ENCODE measurements around the gene FKTN. TPM values are rescaled to one million over a fixed set of nuclear protein-coding genes. Genes with fewer than 3 reads are reported as not detected.
A peak's percentile ranks its signal among the peaks of the same experiment; 100 is the strongest.

Gene FKTN
- total and polyA plus RNA-seq, 5 donors from 2014 or later: 1.2 to 10.0 (median 2.0) TPM

DNA sequence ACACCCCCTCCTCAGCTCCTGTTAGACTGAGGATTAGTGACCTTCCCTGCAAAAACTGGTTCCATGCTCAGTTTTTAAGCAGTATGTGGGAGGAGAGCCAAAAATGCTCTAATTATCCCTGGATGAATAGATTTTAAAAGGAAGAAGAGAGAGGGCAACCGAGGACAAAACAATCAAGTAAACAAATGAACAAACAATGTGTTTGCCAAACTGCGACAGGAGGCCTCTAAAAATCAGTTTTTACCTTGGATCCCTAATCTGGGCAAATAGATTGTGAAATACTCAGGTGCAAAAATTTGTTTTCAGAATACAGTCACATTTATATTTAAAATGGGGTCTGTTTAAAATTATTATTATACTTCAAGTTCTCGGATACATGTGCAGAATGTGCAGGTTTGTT lies 112.8 kb downstream of the FKTN start:
- Mint-ChIP-seq H3K27me3 (peaks cover 17% of the 10 kb centered on the region), H3K4me1 (peaks cover 0 to 6% (median 0%) of the 10 kb centered on the region in 4 donors)

DNA sequence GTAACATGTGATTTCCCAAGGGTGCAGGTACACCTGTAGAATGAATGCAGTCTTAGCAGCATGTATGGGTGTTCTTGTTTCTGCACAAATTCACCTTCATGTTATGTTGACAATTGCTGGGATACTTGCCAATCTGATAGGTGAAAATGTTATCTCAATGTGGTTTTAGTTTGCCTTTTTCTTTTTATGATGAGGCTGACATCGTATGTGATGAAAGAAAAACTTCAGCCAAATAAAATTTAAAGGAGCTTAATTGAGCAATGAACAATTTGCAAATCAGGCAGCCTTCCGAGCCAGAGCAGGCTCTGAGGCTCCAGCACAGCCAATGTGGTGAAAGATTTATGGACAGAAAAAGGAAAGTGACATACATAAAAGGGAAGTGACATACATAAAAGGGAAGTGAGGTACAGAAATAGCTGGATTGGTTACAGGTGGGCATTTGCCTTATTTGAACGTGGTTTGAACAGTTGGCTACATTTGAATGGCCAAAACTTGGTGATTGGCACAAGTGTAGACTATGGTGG lies 114.8 kb downstream of the FKTN start:
- Mint-ChIP-seq H3K27me3 (peaks cover 21% of the 10 kb centered on the region), H3K27ac (no peak overlapping the region), H3K36me3 (no peaks in the 10 kb centered on the region), H3K4me3 (peak overlapping the region in 1 of 4 donors; percentile 32), H3K4me1 (peaks cover 0 to 6% (median 0%) of the 10 kb centered on the region in 4 donors), H3K9me3 (no peaks in the 10 kb centered on the region)
- no peaks in the 10 kb centered on the region for H3K9me3 ChIP-seq (ENCODE audit: control insufficient read depth in 2 of 2, low read length in 2 of 2)
- ATAC-seq (ENCODE audit: low read depth in 2 of 2): no peak
- no peaks in the 10 kb centered on the region for H3K4me1 ChIP-seq (ENCODE audit: control insufficient read depth, insufficient read depth, low read length, poor library complexity, severe bottlenecking)
- no peak overlapping the region for H3K4me3 ChIP-seq (ENCODE audit: low read depth, low read length)
- H3K27ac ChIP-seq (ENCODE audit: insufficient read depth, low read length, poor library complexity, severe bottlenecking): no peak overlapping the region
- no peaks in the 10 kb centered on the region for H3K36me3 ChIP-seq (ENCODE audit: control insufficient read depth, insufficient read depth, low read length)
- peaks cover 3% of the 10 kb centered on the region for H3K27me3 ChIP-seq (ENCODE audit: control insufficient read depth, insufficient read depth, low read length)
- no peak for DNase-seq

More for the DNA sequence above, 112.8 kb downstream of the FKTN start:
- ATAC-seq (ENCODE audit: low read depth in 2 of 2) (no peak), DNase-seq (no peak)
- Histone ChIP-seq H3K4me1 (ENCODE audit: control insufficient read depth, insufficient read depth, low read length, poor library complexity, severe bottlenecking) (no peaks in the 10 kb centered on the region), H3K27me3 (ENCODE audit: control insufficient read depth, insufficient read depth, low read length) (peaks cover 3% of the 10 kb centered on the region), H3K9me3 (ENCODE audit: control insufficient read depth in 2 of 2, low read length in 2 of 2) (no peaks in the 10 kb centered on the region), H3K36me3 (ENCODE audit: control insufficient read depth, insufficient read depth, low read length) (no peaks in the 10 kb centered on the region), H3K4me3 (ENCODE audit: low read depth, low read length) (no peak overlapping the region), H3K27ac (ENCODE audit: insufficient read depth, low read length, poor library complexity, severe bottlenecking) (no peak overlapping the region)
- H3K9me3 Mint-ChIP-seq: no peaks in the 10 kb centered on the region
- H3K36me3 Mint-ChIP-seq: no peaks in the 10 kb centered on the region
- no peak overlapping the region for H3K27ac Mint-ChIP-seq
- no peak overlapping the region for H3K4me3 Mint-ChIP-seq

DNA sequence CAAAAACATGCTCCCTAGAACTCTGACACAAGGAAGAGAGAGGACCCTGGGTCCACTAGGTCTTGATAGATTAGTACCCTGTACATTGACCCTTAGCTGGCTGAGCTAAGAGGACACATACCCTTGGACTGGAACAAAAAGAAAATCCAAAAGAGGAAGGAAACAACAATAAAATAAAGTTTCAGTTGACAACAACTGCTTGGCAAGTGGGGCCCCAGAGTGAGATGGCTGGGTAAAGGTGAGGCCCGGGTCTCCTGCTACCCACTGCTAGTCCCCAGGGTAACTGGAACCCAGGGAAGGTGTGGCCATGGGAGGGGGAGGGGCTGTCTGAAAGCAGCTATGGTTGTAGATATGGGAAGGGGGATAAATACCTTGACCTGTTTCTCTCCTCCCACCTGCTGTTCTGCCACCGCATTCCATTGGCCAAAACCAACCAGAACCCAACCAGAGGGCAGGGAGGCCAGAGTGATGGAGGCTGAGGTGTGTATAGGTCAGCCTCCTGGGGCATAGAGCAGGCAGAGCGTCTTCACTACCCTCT lies 116.0 kb downstream of the FKTN start:
- no peak for DNase-seq
- Mint-ChIP-seq H3K27ac (no peak overlapping the region), H3K36me3 (no peaks in the 10 kb centered on the region), H3K4me3 (no peak overlapping the region), H3K4me1 (peaks cover 0 to 6% (median 0%) of the 10 kb centered on the region in 4 donors), H3K27me3 (peaks cover 16% of the 10 kb centered on the region), H3K9me3 (no peaks in the 10 kb centered on the region)
- ATAC-seq (ENCODE audit: low read depth in 2 of 2): no peak
- H3K9me3 ChIP-seq (ENCODE audit: control insufficient read depth in 2 of 2, low read length in 2 of 2): no peaks in the 10 kb centered on the region
- peaks cover 3% of the 10 kb centered on the region for H3K27me3 ChIP-seq (ENCODE audit: control insufficient read depth, insufficient read depth, low read length)
- no peaks in the 10 kb centered on the region for H3K4me1 ChIP-seq (ENCODE audit: control insufficient read depth, insufficient read depth, low read length, poor library complexity, severe bottlenecking)
- no peak overlapping the region for H3K4me3 ChIP-seq (ENCODE audit: low read depth, low read length)
- H3K36me3 ChIP-seq (ENCODE audit: control insufficient read depth, insufficient read depth, low read length): no peaks in the 10 kb centered on the region
- no peak overlapping the region for H3K27ac ChIP-seq (ENCODE audit: insufficient read depth, low read length, poor library complexity, severe bottlenecking)

- H3K27me3 ChIP-seq (ENCODE audit: control insufficient read depth, insufficient read depth, low read length): peaks cover 3% of the 10 kb centered on the region
- no peaks in the 10 kb centered on the region for H3K36me3 ChIP-seq (ENCODE audit: control insufficient read depth, insufficient read depth, low read length)
- no peak overlapping the region for H3K27ac ChIP-seq (ENCODE audit: insufficient read depth, low read length, poor library complexity, severe bottlenecking)
- no peak overlapping the region for H3K27ac Mint-ChIP-seq
- no peak for DNase-seq
- H3K36me3 Mint-ChIP-seq: no peaks in the 10 kb centered on the region
- no peaks in the 10 kb centered on the region for H3K4me1 ChIP-seq (ENCODE audit: control insufficient read depth, insufficient read depth, low read length, poor library complexity, severe bottlenecking)
- no peaks in the 10 kb centered on the region for H3K9me3 Mint-ChIP-seq
- no peaks in the 10 kb centered on the region for H3K9me3 ChIP-seq (ENCODE audit: control insufficient read depth in 2 of 2, low read length in 2 of 2)
- peaks cover 16% of the 10 kb centered on the region for H3K27me3 Mint-ChIP-seq
- H3K4me3 ChIP-seq (ENCODE audit: low read depth, low read length): no peak overlapping the region
- no peak for ATAC-seq (ENCODE audit: low read depth in 2 of 2)
- peaks cover 0 to 6% (median 0%) of the 10 kb centered on the region in 4 donors for H3K4me1 Mint-ChIP-seq
- H3K4me3 Mint-ChIP-seq: no peak overlapping the region
Observed at GRCh38 chr9:105676351-105676923, 118.5 kb downstream of the FKTN start.

DNA sequence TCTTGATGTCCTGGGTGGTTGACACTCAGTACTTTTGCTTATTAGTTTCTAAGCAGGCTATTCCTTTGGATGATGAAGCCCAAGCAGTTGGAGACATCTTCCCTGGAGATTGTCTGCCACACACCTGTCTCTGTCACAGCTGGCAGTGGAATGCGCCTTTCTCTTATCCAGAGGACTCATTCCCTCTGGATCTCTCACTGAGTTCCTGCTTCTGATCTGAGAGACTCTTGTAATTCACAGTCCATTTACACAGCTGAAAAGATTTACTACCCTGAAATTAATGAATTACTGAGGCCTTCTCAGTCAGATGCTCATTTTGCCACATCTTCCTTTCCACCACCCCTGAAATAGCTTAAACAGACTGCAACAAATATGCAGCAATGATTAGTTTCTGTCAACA lies 120.2 kb downstream of the FKTN start:
- H3K9me3 Mint-ChIP-seq: no peaks in the 10 kb centered on the region
- Histone ChIP-seq H3K4me3 (ENCODE audit: low read depth, low read length) (no peak overlapping the region), H3K9me3 (ENCODE audit: control insufficient read depth in 2 of 2, low read length in 2 of 2) (no peaks in the 10 kb centered on the region), H3K4me1 (ENCODE audit: control insufficient read depth, insufficient read depth, low read length, poor library complexity, severe bottlenecking) (no peaks in the 10 kb centered on the region), H3K36me3 (ENCODE audit: control insufficient read depth, insufficient read depth, low read length) (no peaks in the 10 kb centered on the region), H3K27me3 (ENCODE audit: control insufficient read depth, insufficient read depth, low read length) (no peaks in the 10 kb centered on the region), H3K27ac (ENCODE audit: insufficient read depth, low read length, poor library complexity, severe bottlenecking) (no peak overlapping the region)
- H3K36me3 Mint-ChIP-seq: no peaks in the 10 kb centered on the region
- peaks cover 0 to under 1% (median 0%) of the 10 kb centered on the region in 4 donors for H3K4me1 Mint-ChIP-seq
- DNase-seq (no peak), ATAC-seq (ENCODE audit: low read depth in 2 of 2) (no peak)
- H3K4me3 Mint-ChIP-seq: no peak overlapping the region
- H3K27ac Mint-ChIP-seq: no peak overlapping the region
- peaks cover 16% of the 10 kb centered on the region for H3K27me3 Mint-ChIP-seq

DNA sequence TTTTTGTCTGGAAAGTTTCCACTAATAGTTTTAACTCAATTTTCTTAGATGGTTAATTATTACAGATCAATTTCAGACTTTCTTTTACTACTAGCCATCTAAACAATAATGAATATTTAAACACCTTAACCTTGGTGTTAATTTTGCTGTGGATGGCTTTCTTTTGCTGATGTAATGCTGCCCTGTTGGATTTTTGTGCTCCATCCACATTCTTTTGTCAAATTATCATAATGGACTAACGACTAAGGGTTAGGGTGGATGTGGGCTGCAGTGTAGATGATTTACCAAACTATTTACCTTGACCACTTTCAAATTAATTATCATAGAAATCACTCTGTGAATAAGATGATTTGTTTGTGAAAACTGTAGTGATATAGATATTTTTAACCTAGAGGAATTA lies 120.8 kb downstream of the FKTN start:
- H3K27ac ChIP-seq (ENCODE audit: insufficient read depth, low read length, poor library complexity, severe bottlenecking): no peak overlapping the region
- H3K36me3 ChIP-seq (ENCODE audit: control insufficient read depth, insufficient read depth, low read length): no peaks in the 10 kb centered on the region
- no peak for DNase-seq
- ATAC-seq (ENCODE audit: low read depth in 2 of 2): no peak
- no peaks in the 10 kb centered on the region for H3K9me3 ChIP-seq (ENCODE audit: control insufficient read depth in 2 of 2, low read length in 2 of 2)
- no peaks in the 10 kb centered on the region for H3K27me3 ChIP-seq (ENCODE audit: control insufficient read depth, insufficient read depth, low read length)
- H3K4me3 ChIP-seq (ENCODE audit: low read depth, low read length): no peak overlapping the region
- Mint-ChIP-seq H3K36me3 (no peaks in the 10 kb centered on the region), H3K9me3 (no peaks in the 10 kb centered on the region), H3K27me3 (peaks cover 16% of the 10 kb centered on the region), H3K4me1 (no peaks in the 10 kb centered on the region), H3K4me3 (no peak overlapping the region), H3K27ac (no peak overlapping the region)
- no peaks in the 10 kb centered on the region for H3K4me1 ChIP-seq (ENCODE audit: control insufficient read depth, insufficient read depth, low read length, poor library complexity, severe bottlenecking)

- no peaks in the 10 kb centered on the region for H3K9me3 ChIP-seq (ENCODE audit: control insufficient read depth in 2 of 2, low read length in 2 of 2)
- Mint-ChIP-seq H3K4me3 (no peak overlapping the region), H3K36me3 (no peaks in the 10 kb centered on the region), H3K4me1 (no peaks in the 10 kb centered on the region), H3K27me3 (peaks cover 15% of the 10 kb centered on the region), H3K27ac (no peak overlapping the region), H3K9me3 (no peaks in the 10 kb centered on the region)
- H3K36me3 ChIP-seq (ENCODE audit: control insufficient read depth, insufficient read depth, low read length): no peaks in the 10 kb centered on the region
- H3K27me3 ChIP-seq (ENCODE audit: control insufficient read depth, insufficient read depth, low read length): no peaks in the 10 kb centered on the region
- ATAC-seq (ENCODE audit: low read depth in 2 of 2) (no peak), DNase-seq (no peak)
- H3K4me1 ChIP-seq (ENCODE audit: control insufficient read depth, insufficient read depth, low read length, poor library complexity, severe bottlenecking): no peaks in the 10 kb centered on the region
- no peak overlapping the region for H3K4me3 ChIP-seq (ENCODE audit: low read depth, low read length)
- no peak overlapping the region for H3K27ac ChIP-seq (ENCODE audit: insufficient read depth, low read length, poor library complexity, severe bottlenecking)
Observed at GRCh38 chr9:105679257-105680022, 121.5 kb downstream of the FKTN start.

Data from CD4-positive, CD25-positive, alpha-beta regulatory T cell (primary cell).